K562 (cell line): ENCODE data around the gene EXOG.

Experiments
- CC2D1A ChIP-seq: fragments of 450-650 bp; IDR thresholded peaks from 2 replicates; pipeline ENCODE4 v1.6.1; 2017; ENCODE audit warnings: mild to moderate bottlenecking
- CTCF ChIP-seq, 3 experiments: IDR thresholded peaks in 2 of 3; conservative IDR thresholded peaks in 1 of 3; 2 replicates each; pipeline ENCODE4 v1.5.1; 2011 to 2012; ENCODE audit warnings: low read length in 3 of 3, mild to moderate bottlenecking in 3 of 3, control low read depth in 2 of 3, improper control_type of control experiment in 1 of 3, inconsistent platforms in 1 of 3, low read depth in 1 of 3, mixed read lengths in 1 of 3, moderate library complexity in 1 of 3; ENCODE audit not compliant: insufficient read depth in 2 of 3
- ESRRA ChIP-seq: fragments of 450-650 bp; IDR thresholded peaks from 2 replicates; pipeline ENCODE4 v1.6.1; 2014; ENCODE audit warnings: low read depth, mild to moderate bottlenecking, moderate library complexity, borderline replicate concordance
- HCFC1 ChIP-seq: IDR thresholded peaks from 2 replicates; pipeline ENCODE4 v1.6.1; 2012; ENCODE audit warnings: low read depth, low read length, improper control_type of control experiment
- HOMEZ ChIP-seq: fragments of 250-450 bp; sonication (Bioruptor Pico); IDR thresholded peaks from 2 replicates; pipeline ENCODE4 v1.4.0; 2020; ENCODE audit warnings: mild to moderate bottlenecking, moderate library complexity
- JUN ChIP-seq, 2 experiments: sonication (generic) in 1 of 2; formaldehyde crosslinking in 1 of 2; IDR thresholded peaks; 2 replicates each; pipeline versions ENCODE4 v1.6.1 to v1.8.0; 2012 to 2022; ENCODE audit warnings: borderline replicate concordance in 2 of 2, mild to moderate bottlenecking in 2 of 2, improper control_type of control experiment in 1 of 2, low read depth in 1 of 2, low read length in 1 of 2, missing genetic modification reagents in 1 of 2
- MBD1 ChIP-seq: fragments of 250-450 bp; sonication (Bioruptor Pico); IDR thresholded peaks from 2 replicates; pipeline ENCODE4 v1.8.0; 2022; ENCODE audit warnings: inconsistent platforms
- NFYB ChIP-seq: IDR thresholded peaks from 2 replicates; pipeline ENCODE4 v1.6.1; 2011; ENCODE audit warnings: mild to moderate bottlenecking, moderate library complexity; ENCODE audit not compliant: insufficient read length; ENCODE audit errors: extremely low read depth
- SP1 ChIP-seq: sonication (generic); formaldehyde crosslinking; IDR thresholded peaks from 2 replicates; pipeline ENCODE4 v1.8.1; 2022; ENCODE audit warnings: mild to moderate bottlenecking, missing genetic modification reagents
- TAF1 ChIP-seq: IDR thresholded peaks from 2 replicates; pipeline ENCODE4 v1.6.1; 2011; ENCODE audit warnings: mild to moderate bottlenecking, low read length, moderate library complexity; ENCODE audit not compliant: insufficient read depth, control insufficient read depth, severe bottlenecking; ENCODE audit errors: extremely low read depth
- TF ChIP-seq, protein P1 (sequence below): fragments of 200-600 bp; sonication (generic); IDR thresholded peaks from one replicate; pipeline ENCODE4 v1.6.1; 2012; ENCODE audit warnings: mild to moderate bottlenecking, low read depth, low read length, inconsistent platforms

- no peak for TF ChIP-seq SP1 (CRISPR knock-in tag)
- no peak for TF ChIP-seq TAF1
- no peak for TF ChIP-seq CTCF (IDR thresholded peaks at IDR 0.05 in 2 of 3, conservative IDR thresholded peaks at IDR 0.05 in 1 of 3; ENCODE audit: insufficient read depth in 2 of 3, low read depth in 1 of 3, low read length in 3 of 3)
- no peak for TF ChIP-seq HCFC1
- TF ChIP-seq CC2D1A = no peak
- no peak for TF ChIP-seq HOMEZ (CRISPR knock-in tag)
- no peak for TF ChIP-seq NFYB
- TF ChIP-seq MBD1 (CRISPR knock-in tag) = no peak
- TF ChIP-seq, protein P1, sequence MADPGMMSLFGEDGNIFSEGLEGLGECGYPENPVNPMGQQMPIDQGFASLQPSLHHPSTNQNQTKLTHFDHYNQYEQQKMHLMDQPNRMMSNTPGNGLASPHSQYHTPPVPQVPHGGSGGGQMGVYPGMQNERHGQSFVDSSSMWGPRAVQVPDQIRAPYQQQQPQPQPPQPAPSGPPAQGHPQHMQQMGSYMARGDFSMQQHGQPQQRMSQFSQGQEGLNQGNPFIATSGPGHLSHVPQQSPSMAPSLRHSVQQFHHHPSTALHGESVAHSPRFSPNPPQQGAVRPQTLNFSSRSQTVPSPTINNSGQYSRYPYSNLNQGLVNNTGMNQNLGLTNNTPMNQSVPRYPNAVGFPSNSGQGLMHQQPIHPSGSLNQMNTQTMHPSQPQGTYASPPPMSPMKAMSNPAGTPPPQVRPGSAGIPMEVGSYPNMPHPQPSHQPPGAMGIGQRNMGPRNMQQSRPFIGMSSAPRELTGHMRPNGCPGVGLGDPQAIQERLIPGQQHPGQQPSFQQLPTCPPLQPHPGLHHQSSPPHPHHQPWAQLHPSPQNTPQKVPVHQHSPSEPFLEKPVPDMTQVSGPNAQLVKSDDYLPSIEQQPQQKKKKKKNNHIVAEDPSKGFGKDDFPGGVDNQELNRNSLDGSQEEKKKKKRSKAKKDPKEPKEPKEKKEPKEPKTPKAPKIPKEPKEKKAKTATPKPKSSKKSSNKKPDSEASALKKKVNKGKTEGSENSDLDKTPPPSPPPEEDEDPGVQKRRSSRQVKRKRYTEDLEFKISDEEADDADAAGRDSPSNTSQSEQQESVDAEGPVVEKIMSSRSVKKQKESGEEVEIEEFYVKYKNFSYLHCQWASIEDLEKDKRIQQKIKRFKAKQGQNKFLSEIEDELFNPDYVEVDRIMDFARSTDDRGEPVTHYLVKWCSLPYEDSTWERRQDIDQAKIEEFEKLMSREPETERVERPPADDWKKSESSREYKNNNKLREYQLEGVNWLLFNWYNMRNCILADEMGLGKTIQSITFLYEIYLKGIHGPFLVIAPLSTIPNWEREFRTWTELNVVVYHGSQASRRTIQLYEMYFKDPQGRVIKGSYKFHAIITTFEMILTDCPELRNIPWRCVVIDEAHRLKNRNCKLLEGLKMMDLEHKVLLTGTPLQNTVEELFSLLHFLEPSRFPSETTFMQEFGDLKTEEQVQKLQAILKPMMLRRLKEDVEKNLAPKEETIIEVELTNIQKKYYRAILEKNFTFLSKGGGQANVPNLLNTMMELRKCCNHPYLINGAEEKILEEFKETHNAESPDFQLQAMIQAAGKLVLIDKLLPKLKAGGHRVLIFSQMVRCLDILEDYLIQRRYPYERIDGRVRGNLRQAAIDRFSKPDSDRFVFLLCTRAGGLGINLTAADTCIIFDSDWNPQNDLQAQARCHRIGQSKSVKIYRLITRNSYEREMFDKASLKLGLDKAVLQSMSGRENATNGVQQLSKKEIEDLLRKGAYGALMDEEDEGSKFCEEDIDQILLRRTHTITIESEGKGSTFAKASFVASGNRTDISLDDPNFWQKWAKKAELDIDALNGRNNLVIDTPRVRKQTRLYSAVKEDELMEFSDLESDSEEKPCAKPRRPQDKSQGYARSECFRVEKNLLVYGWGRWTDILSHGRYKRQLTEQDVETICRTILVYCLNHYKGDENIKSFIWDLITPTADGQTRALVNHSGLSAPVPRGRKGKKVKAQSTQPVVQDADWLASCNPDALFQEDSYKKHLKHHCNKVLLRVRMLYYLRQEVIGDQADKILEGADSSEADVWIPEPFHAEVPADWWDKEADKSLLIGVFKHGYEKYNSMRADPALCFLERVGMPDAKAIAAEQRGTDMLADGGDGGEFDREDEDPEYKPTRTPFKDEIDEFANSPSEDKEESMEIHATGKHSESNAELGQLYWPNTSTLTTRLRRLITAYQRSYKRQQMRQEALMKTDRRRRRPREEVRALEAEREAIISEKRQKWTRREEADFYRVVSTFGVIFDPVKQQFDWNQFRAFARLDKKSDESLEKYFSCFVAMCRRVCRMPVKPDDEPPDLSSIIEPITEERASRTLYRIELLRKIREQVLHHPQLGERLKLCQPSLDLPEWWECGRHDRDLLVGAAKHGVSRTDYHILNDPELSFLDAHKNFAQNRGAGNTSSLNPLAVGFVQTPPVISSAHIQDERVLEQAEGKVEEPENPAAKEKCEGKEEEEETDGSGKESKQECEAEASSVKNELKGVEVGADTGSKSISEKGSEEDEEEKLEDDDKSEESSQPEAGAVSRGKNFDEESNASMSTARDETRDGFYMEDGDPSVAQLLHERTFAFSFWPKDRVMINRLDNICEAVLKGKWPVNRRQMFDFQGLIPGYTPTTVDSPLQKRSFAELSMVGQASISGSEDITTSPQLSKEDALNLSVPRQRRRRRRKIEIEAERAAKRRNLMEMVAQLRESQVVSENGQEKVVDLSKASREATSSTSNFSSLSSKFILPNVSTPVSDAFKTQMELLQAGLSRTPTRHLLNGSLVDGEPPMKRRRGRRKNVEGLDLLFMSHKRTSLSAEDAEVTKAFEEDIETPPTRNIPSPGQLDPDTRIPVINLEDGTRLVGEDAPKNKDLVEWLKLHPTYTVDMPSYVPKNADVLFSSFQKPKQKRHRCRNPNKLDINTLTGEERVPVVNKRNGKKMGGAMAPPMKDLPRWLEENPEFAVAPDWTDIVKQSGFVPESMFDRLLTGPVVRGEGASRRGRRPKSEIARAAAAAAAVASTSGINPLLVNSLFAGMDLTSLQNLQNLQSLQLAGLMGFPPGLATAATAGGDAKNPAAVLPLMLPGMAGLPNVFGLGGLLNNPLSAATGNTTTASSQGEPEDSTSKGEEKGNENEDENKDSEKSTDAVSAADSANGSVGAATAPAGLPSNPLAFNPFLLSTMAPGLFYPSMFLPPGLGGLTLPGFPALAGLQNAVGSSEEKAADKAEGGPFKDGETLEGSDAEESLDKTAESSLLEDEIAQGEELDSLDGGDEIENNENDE = no peak
- TF ChIP-seq JUN (IDR thresholded peaks at IDR 0.05; ENCODE audit: borderline replicate concordance, low read depth, low read length) = no peak
- TF ChIP-seq JUN (CRISPR knock-in tag; IDR thresholded peaks at IDR 0.05; ENCODE audit: borderline replicate concordance) = no peak
- TF ChIP-seq ESRRA = no peak
These were observed 891 bp downstream of the EXOG start for GRCh38 chr3:38497031-38497430.
